ENCODE results near the gene ST3GAL2.

- TF ChIP-seq CTCF (conservative IDR thresholded peaks at IDR 0.05; ENCODE audit: low read length) (no peak), EZH2phosphoT487 (IDR thresholded peaks at IDR 0.05; ENCODE audit: borderline replicate concordance, low read depth, low read length) (no peak)
Observed at GRCh38 chr16:70453892-70454221, 15.0 kb upstream of the ST3GAL2 start.

Data from OCI-LY7 (cell line).